COLO668 (cell line): ENCODE data around the gene GJC1.

Experiments used
- DNase-seq: peaks from one replicate; lab custom pipeline; 2025; ENCODE audit not compliant: unreplicated experiment; lab: John Stamatoyannopoulos, UW

The GJC1 gene

DNA sequence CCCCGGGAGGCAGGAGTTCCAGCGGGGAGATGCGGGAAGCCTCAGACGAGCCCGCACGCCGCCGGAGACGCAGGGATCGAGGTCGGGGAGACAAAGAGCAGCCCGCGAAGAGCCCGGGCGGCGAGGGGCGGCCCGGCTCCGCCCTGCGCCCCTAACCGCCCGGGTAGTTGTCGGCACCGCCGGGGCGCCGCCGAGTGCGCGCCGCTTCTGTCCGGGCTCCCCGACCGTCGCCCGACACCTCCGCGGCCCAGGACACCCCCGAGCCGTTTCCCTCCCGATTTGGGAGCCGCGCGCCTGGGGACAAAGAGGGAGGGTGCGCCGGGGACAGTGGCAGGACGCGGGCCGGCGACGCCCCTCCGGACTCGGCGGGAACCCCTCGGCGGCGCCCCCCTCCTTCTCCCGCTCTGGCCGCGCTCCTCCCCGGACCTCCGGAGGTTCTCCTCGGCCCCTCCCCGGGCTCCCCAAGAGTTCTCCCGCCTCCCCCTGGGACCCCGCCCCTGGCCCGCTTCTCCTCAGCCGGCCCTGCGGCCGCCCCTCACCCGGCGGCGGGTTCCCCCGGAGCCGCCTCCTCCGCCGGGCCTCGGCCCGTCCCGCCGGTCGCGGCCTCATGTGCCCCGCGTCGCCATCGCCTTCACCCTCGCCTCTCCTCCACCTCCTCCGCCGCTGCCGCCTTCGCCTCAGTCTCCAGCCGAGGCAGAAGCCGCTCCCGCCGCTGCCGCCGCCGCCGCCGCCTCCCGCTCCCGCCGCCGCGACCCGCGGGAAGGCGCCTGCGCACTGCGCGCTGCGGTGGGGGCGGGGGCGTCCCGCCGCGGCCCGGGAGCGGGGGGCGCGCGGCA is at the start of gene GJC1:
TSS of gene GJC1 (minus strand) at position 765 of the 836 bp plus-strand sequence. CDS start 24,470 bp downstream, outside the sequence.
- DNase-seq, result no peak

- DNase-seq, result no peak
Measured at GRCh38 chr17:44879376-44879775, 49.3 kb upstream of the GJC1 start.

DNA sequence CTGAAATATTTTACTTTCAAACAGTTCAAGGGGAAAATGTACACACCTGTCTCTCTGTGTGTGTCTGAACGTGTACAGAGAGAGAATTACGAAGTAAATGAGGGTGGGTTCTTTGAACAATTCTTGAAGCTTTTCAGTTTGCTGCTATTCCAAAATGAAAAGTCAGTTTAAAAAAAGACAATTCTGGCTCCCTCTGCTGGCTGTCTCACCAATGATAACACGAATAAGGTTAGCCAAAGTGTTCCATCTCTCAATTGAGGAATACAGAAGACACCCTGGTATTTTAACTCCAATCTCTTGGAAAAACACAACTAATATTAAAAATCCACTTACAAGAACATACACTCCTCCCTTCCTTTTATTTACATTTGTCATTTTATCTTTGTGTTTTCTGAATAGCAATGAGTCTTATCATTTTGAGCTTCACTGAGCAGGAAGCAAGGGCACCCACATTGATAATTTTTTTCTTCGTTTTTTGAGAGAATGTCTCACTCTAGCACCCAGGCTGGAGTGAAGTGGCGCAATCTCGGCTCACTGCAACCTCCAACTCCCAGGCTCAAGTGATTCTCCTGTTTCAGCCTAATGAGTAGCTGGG is 48.6 kb upstream of the GJC1 start:
- DNase-seq, result peak; percentile 3

- no peak for DNase-seq
Measured at GRCh38 chr17:44877121-44877520, 47.0 kb upstream of the GJC1 start.

DNA sequence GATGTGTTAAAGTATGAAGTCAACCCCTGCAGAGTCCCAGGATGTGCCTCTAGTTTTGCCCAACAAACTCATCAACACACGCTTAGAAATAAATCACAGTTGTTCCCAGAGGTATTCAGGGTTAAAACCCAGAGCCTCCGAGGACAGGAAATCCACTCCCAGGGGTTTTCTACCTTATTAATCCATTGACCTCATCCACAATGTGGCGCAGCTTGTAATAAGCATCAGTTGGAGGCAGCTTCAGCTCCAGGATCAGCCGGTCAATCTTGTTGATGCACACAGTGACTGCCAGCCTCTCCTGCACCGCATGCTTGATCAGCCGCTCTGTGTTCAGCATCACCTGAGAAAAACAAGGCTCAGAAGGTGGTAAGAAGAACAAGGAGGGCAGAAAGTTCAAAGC is 45.7 kb upstream of the GJC1 start:
- no peak for DNase-seq

DNA sequence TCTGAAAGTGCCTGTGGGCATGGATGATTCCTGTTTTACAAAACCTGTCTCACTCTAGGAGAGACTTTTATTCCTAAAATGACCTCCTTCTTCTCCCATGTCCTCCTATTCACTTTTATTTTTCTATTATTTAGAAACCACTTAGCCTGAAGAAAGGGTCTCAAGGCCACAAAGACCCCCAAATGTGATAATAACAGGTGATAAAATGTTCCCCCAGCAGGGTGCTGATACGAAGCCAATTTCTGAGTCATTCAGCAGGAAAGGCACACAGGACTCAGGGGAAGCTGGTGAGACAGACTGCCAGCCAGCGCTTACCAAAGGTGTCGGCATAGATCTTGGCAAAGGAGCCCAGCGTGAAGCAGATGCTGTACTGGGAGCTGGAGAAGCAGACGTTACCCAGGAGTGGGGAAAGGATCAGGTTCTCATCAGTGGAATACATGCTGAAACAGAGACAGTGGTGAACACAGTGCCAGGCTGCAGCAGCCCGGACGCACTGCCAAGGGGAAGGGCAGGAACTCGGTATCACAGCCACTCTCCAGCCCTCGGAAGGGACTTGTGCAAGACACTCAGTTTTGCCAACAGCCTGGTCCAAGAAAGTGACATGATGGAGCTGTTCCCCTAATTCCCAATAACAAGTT is 42.2 kb upstream of the GJC1 start:
- no peak for DNase-seq

DNA sequence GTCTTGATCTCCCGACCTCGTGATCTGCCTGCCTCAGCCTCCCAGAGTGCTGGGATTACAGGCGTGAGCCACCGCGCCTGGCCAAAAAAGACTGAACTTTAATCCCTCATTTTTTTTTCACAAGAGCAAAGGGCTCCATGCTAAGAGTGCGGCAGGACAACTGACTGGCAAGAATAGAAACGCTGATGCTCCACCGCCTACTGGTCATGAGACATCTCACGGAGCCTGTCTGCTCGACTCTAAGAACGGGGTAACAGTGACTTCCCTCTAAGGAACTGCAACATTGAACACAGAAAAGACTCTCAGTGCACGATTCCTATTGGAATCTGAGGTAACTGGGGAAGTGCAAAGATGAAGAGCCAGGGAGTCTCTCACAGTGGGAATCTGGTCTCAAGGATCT is 41.5 kb upstream of the GJC1 start:
- DNase-seq, result no peak

GRCh38 chr17:44867841-44868240 is 37.8 kb upstream of the GJC1 start:
- DNase-seq, result no peak

- DNase-seq, result no peak
Measured at GRCh38 chr17:44865931-44866330, 35.8 kb upstream of the GJC1 start.

DNA sequence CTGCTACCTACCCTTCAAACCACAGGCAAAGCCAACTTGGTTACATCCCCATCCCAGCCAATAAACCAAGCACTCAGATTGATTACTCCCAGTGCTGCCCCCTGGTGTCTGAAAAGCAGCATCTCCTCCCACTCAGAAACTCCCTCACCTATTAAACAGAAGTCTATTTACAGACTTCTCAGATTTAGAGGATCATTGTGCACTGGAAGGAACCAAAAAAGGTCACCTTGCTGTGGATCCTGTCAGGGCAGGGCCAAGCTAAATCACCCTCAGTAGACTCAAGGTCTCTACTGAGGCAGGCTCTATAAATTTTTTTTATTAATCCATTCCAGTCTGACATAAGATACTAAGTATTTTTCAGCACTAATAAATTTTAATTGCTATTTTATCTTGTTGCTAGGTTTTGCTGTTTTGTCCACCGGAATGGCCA is 35.2 kb upstream of the GJC1 start:
- peak; percentile 39 for DNase-seq

GRCh38 chr17:44864831-44865230 is 34.7 kb upstream of the GJC1 start:
- DNase-seq, result no peak

- no peak for DNase-seq
Measured at GRCh38 chr17:44863061-44863918, 33.2 kb upstream of the GJC1 start.

DNA sequence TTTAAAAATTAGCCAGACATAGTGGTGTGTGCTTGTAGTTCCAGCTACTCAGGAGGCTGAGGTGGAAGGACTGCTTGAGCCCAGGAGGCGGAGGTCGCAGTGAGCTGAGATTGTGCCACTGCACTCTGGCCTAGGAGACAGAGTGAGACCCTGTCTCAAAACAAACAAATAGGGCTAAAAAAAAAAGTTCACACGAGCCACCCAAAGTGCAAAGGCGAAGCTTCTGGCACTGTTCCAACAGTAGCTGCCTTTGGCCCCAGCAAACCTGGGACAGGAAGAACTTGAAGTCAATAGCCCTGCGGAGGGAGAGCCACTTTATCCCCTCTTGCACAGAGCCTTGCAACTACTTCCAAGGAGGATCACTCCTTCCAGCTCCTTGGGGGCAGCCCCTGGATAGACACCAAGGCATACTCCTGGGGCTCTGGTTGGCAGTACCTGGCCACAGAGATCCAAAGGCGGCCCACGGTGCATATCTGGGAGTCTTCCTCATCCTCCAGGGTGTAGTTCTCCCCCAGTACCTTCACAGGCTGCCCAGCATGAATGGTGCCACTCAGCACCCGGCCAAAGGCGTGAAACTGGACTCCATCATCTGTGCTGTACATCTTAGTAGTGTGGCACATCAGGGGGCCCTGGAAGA is 32.3 kb upstream of the GJC1 start:
- no peak for DNase-seq

- no peak for DNase-seq
Measured at GRCh38 chr17:44859701-44860100, 29.6 kb upstream of the GJC1 start.

DNA sequence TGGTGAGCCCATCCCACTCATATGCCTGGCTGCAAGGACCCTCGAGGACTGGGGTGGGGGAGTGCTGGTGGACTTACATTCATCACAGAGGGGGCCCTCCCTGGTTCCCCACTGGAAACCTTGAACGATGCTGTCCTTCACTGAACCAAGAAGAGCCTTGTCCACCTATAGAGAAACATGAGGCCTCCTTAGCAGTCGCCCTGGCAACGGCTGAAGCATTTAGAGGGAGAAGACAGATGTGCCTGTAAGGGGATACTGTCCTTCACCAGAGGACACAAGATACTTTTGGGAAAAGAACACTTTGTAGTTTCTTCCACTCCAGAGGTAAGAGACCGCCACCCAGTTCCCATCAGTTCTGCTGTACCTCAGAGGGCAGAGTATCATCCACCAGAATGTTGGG is 24.1 kb upstream of the GJC1 start:
- no peak for DNase-seq

DNA sequence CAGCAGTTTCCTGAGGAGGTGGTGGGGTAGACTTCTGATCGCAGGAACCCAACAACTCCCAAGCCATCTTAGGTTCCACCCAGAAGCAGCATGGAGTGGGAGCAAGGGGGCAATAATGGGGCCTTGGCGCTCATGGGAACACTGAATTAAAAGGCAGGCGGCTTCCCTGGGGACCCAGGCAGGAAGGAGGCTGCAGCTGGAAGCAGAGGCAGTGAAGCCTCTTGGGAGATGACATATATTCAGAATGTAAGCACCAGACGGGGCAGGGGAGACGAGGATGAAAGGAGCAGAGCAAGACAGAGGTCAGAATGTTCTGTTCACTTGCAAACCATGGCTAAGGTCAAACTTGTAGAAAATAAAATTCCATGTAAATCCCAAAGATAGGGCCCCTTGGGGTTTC is 20.5 kb upstream of the GJC1 start:
- DNase-seq, result no peak

DNA sequence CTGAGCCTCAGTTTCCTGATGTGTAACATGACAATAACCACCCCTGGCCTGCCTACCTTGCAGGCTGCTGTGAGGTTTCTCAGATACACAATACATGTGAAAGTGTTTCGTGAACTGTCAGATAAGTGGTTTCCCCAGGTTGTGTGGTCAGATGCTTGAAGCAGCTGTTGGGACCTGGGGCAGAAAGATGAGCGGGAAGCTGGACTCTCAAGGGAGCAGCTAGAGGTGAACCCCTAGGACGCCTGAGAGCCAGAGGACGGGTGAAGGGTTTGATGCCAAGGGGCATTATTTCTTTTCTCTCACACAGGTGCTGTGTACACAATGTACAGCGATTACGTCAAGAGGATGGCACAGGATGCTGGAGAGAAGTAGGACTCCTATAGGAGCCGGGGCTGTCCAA is 19.9 kb upstream of the GJC1 start:
- no peak for DNase-seq

GRCh38 chr17:44848961-44849489 is 18.9 kb upstream of the GJC1 start:
- DNase-seq, result no peak

- DNase-seq, result no peak
Measured at GRCh38 chr17:44848257-44848795, 18.2 kb upstream of the GJC1 start.

- DNase-seq, result no peak
Measured at GRCh38 chr17:44847586-44847985, 17.5 kb upstream of the GJC1 start, which contains the start of gene HIGD1B. Gene HIGD1B, plus strand, starts transcription at chr17:44847883. Its CDS starts 270 bp downstream, at chr17:44848153.
